Astrocyte (in vitro differentiated cells and primary cell): ENCODE data around the gene ZFYVE21. TPM values are rescaled to one million over a fixed set of nuclear protein-coding genes. Genes with fewer than 3 reads are reported as not detected.
A peak's percentile ranks its signal among the peaks of the same experiment; 100 is the strongest.

Experiments used
- DNase-seq: peaks from one replicate; pipeline ENCODE4 v3.0.0-alpha.2; 2010; ENCODE audit warnings: low read depth
- FAIRE-seq: peaks from 2 replicates; lab custom pipeline; 2011; peaks lifted over from hg19 to GRCh38; lab: Jason Lieb, UNC
- H2AFZ ChIP-seq: 2 replicates; pipeline ENCODE4 v1.6.0; 2012; ENCODE audit warnings: low read depth, low read length, inconsistent platforms
- H3K27ac ChIP-seq: 2 replicates; pipeline ENCODE4 v1.5.1; 2011; ENCODE audit warnings: low read depth, low read length, inconsistent platforms
- H3K27me3 ChIP-seq: 2 replicates; pipeline ENCODE4 v1.6.0; 2011; ENCODE audit warnings: low read length, inconsistent platforms; ENCODE audit not compliant: insufficient read depth
- H3K36me3 ChIP-seq: 2 replicates; pipeline ENCODE4 v1.5.1; 2011; ENCODE audit warnings: low read length, inconsistent platforms; ENCODE audit not compliant: insufficient read depth
- H3K4me1 ChIP-seq: 2 replicates; pipeline ENCODE4 v1.5.1; 2011; ENCODE audit warnings: low read length, inconsistent platforms; ENCODE audit not compliant: insufficient read depth
- H3K4me2 ChIP-seq: 2 replicates; pipeline ENCODE4 v1.6.0; 2012; ENCODE audit warnings: low read length, inconsistent platforms
- H3K4me3 ChIP-seq: 2 replicates; pipeline ENCODE4 v1.5.1; 2011; ENCODE audit warnings: low read depth, mild to moderate bottlenecking, low read length, inconsistent platforms; ENCODE audit not compliant: insufficient read depth
- H3K79me2 ChIP-seq: 2 replicates; pipeline ENCODE4 v1.6.0; 2012; ENCODE audit warnings: mild to moderate bottlenecking, low read length, inconsistent platforms; ENCODE audit not compliant: insufficient read depth
- H3K9ac ChIP-seq: 2 replicates; pipeline ENCODE4 v1.6.0; 2012; ENCODE audit warnings: mild to moderate bottlenecking, low read length, inconsistent platforms
- H3K9me3 ChIP-seq: 2 replicates; pipeline ENCODE4 v1.5.1; 2012; ENCODE audit warnings: low read depth, mild to moderate bottlenecking, low read length, inconsistent platforms; ENCODE audit not compliant: insufficient read depth
- H4K20me1 ChIP-seq: 2 replicates; pipeline ENCODE4 v1.6.0; 2012; ENCODE audit warnings: low read length, inconsistent platforms; ENCODE audit not compliant: insufficient read depth
- H3K27ac Mint-ChIP-seq: one replicate; pipeline ENCODE4 v1.8.0; 2021; ENCODE audit warnings: mild to moderate bottlenecking, mixed read lengths; ENCODE audit not compliant: unreplicated experiment
- H3K27me3 Mint-ChIP-seq: one replicate; pipeline ENCODE4 v1.8.0; 2021; ENCODE audit warnings: low read depth, mixed read lengths; ENCODE audit not compliant: unreplicated experiment
- H3K36me3 Mint-ChIP-seq: one replicate; pipeline ENCODE4 v1.8.0; 2021; ENCODE audit warnings: low read depth, mixed read lengths; ENCODE audit not compliant: unreplicated experiment
- H3K4me1 Mint-ChIP-seq: one replicate; pipeline ENCODE4 v1.8.0; 2021; ENCODE audit warnings: low read depth, mixed read lengths; ENCODE audit not compliant: unreplicated experiment
- H3K4me3 Mint-ChIP-seq: one replicate; pipeline ENCODE4 v1.8.0; 2021; ENCODE audit warnings: mild to moderate bottlenecking, moderate library complexity, mixed read lengths; ENCODE audit not compliant: unreplicated experiment
- H3K9me3 Mint-ChIP-seq: one replicate; pipeline ENCODE4 v1.8.0; 2021; ENCODE audit warnings: mild to moderate bottlenecking, mixed read lengths; ENCODE audit not compliant: unreplicated experiment
- EZH2 ChIP-seq: IDR thresholded peaks from 2 replicates; pipeline ENCODE4 v1.6.1; 2012; ENCODE audit warnings: mild to moderate bottlenecking, low read length, inconsistent platforms; ENCODE audit not compliant: insufficient read depth
- total RNA-seq: library from RNA; stranded (reverse); gene quantifications from 2 replicates; pipeline ENCODE4 v1.2.1, GENCODE V29; 2021
- TF ChIP-seq, protein P1 (sequence below): IDR thresholded peaks from 2 replicates; pipeline ENCODE4 v1.5.1; 2011; ENCODE audit warnings: low read depth, mild to moderate bottlenecking, inconsistent platforms, low read length, moderate library complexity; ENCODE audit not compliant: insufficient read depth

The ZFYVE21 gene
- total RNA-seq, 1 donor from 2014 or later: 41.7 TPM

DNA sequence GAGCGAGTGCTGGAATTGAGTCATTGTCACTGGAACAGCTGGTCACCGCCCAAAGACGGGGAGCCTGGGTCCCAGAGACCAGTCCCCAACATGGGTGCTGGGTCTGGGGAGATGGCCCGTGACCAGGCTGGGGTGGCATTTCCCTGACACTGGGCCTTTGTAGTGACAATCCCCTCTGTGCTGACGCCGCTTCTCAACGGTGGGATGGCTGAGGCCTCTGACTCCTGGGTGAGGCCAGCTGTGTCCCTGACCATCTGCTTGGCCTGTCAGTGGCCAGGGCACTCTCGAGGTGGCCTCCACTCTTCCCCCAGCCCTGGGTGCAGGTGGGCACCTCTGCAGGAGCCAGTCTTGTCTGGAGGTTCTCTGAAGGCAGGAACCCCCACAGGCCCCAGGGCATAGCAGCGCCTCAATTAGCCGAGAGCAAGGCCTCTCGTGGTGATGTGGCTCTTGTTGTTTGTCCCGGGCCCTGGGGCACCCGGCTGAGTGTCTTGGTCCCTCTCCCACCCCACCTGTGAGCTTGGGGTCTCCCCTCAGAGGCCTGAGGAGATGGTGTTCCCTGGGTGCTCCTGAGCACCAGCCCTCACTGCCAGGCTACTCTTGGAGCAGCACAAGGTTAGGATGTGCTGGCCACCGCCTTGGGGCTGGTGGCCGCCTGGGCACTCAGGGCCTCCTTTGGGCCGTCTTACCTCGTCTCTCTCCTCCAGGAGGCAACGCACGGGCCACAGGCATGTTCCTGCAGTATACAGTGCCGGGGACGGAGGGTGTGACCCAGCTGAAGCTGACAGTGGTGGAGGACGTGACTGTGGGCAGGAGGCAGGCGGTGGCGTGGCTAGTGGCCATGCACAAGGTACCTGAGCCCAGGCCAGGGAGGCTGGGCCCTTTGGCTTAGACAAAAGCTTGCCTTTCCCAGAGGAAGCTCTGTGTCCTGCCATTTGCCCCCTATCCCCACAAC, 16.6 kb downstream of the ZFYVE21 start:
- H3K9ac ChIP-seq: no peak overlapping the region
- H3K27me3 ChIP-seq: no peaks in the 10 kb centered on the region
- no peak for TF ChIP-seq EZH2
- TF ChIP-seq, protein P1, sequence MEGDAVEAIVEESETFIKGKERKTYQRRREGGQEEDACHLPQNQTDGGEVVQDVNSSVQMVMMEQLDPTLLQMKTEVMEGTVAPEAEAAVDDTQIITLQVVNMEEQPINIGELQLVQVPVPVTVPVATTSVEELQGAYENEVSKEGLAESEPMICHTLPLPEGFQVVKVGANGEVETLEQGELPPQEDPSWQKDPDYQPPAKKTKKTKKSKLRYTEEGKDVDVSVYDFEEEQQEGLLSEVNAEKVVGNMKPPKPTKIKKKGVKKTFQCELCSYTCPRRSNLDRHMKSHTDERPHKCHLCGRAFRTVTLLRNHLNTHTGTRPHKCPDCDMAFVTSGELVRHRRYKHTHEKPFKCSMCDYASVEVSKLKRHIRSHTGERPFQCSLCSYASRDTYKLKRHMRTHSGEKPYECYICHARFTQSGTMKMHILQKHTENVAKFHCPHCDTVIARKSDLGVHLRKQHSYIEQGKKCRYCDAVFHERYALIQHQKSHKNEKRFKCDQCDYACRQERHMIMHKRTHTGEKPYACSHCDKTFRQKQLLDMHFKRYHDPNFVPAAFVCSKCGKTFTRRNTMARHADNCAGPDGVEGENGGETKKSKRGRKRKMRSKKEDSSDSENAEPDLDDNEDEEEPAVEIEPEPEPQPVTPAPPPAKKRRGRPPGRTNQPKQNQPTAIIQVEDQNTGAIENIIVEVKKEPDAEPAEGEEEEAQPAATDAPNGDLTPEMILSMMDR: no peak
- Mint-ChIP-seq H3K27ac (no peak overlapping the region), H3K36me3 (peaks cover 38% of the 10 kb centered on the region), H3K9me3 (no peaks in the 10 kb centered on the region), H3K4me1 (peaks cover 2% of the 10 kb centered on the region), H3K27me3 (no peaks in the 10 kb centered on the region), H3K4me3 (no peak overlapping the region)
- FAIRE-seq: no peak
- peaks cover 3% of the 10 kb centered on the region for H3K79me2 ChIP-seq
- no peak for DNase-seq
- H3K36me3 ChIP-seq: peaks cover 19% of the 10 kb centered on the region
- H3K4me1 ChIP-seq: no peaks in the 10 kb centered on the region
- no peak overlapping the region for H3K27ac ChIP-seq
- no peak overlapping the region for H2AFZ ChIP-seq
- H4K20me1 ChIP-seq: peaks cover 52% of the 10 kb centered on the region
- H3K9me3 ChIP-seq: no peaks in the 10 kb centered on the region
- H3K4me3 ChIP-seq: no peak overlapping the region
- no peak overlapping the region for H3K4me2 ChIP-seq

DNA sequence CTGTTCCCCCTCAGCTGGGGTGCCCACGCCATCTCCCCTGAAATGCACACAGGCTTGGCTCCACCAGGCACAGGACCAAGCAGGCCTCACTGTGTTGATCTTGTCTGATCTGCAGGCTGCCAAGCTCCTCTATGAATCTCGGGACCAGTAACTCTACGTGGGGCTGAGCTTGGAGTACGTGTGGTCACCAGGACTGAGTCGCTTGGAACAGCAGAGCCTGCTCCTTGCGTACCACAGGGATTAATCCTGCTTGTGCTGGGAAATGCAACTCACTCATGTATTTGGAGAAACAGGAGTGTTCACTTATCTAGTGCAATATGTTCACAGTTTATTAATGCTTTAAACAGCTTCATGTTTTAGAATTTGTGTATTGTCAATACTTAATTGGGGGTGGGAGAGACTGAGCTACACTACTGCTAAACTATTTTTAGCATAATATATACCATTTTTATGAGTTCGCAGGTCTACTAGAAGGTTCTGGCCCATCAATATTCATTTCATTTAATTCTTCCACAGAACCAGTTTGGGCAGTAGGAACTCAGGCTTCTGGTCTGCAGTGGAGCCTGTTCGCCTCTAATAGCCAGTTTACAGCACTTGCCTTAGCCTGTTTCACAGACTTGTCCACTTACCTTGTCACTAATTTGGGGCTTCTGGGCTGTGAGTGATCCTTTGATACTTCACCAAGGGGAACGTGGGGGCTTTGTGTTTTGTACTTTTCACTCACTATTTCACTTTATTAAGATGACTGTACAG, 17.4 kb downstream of the ZFYVE21 start:
- Histone ChIP-seq H3K27ac (no peak overlapping the region), H3K4me1 (no peaks in the 10 kb centered on the region), H3K4me3 (no peak overlapping the region), H3K27me3 (no peaks in the 10 kb centered on the region), H3K36me3 (peaks cover 19% of the 10 kb centered on the region), H3K4me2 (no peak overlapping the region), H3K9me3 (no peaks in the 10 kb centered on the region), H3K79me2 (no peaks in the 10 kb centered on the region), H2AFZ (no peak overlapping the region), H3K9ac (no peak overlapping the region), H4K20me1 (peaks cover 52% of the 10 kb centered on the region)
- Mint-ChIP-seq H3K27me3 (no peaks in the 10 kb centered on the region), H3K36me3 (peaks cover 41% of the 10 kb centered on the region), H3K4me1 (peaks cover 2% of the 10 kb centered on the region), H3K4me3 (peak overlapping the region; percentile 60), H3K27ac (no peak overlapping the region), H3K9me3 (no peaks in the 10 kb centered on the region)
- no peak for DNase-seq
- TF ChIP-seq, protein P1: no peak
- TF ChIP-seq EZH2: no peak
- no peak for FAIRE-seq
